GM12878 (cell line): ENCODE results near the gene DPP3. TPM values are rescaled to one million over a fixed set of nuclear protein-coding genes. Genes with fewer than 3 reads are reported as not detected.
"Not testable (repeated sequence)": the region's sequence is repeated elsewhere in the genome, so short reads cannot be mapped to it uniquely, and the experiment has no call there.

Experiments used
- ATAC-seq: fragments of 200-7000 bp; cut with Tn5 transposase; 3 replicates; pipeline ENCODE4 v1.9.1; 2020; ENCODE audit warnings: mild to moderate bottlenecking, moderate library complexity
- BruUV-seq: library from RNA; stranded (reverse); fragments of 400-500 nt; replicated peaks from 2 replicates; lab custom pipeline; 2021; lab: Mats Ljungman, UMichigan
- CTCF ChIA-PET: fragments of 300-600 bp; sonication (Branson Sonifier 250); formaldehyde crosslinking; extraction: SDS; loops from one replicate; lab custom pipeline; 2021; ENCODE audit warnings: inconsistent platforms; lab: Yijun Ruan, JAX
- POLR2A ChIA-PET: fragments of 350-600 bp; formaldehyde crosslinking; extraction: SDS; loops from one replicate; lab custom pipeline; 2021; ENCODE audit warnings: inconsistent platforms; lab: Charles Lee
- RAD21 ChIA-PET: fragments of 300-600 bp; sonication (Branson Sonifier 250); formaldehyde crosslinking; loops from one replicate; lab custom pipeline; 2023; ENCODE audit warnings: antibody characterized with exemption; ENCODE audit not compliant: unreplicated experiment; lab: Charles Lee
- SMC1A ChIA-PET: fragments of 300-600 bp; sonication (Branson Sonifier 250); formaldehyde crosslinking; loops from one replicate; lab custom pipeline; 2023; ENCODE audit not compliant: unreplicated experiment, uncharacterized antibody; lab: Charles Lee
- DNase-seq: peaks from one replicate; pipeline ENCODE4 v3.0.0-alpha.2; 2011; ENCODE audit warnings: low read depth, low spot score
- FAIRE-seq: peaks from 3 replicates; lab custom pipeline; 2011; peaks lifted over from hg19 to GRCh38; lab: Jason Lieb, UNC
- H2AFZ ChIP-seq: 2 replicates; pipeline ENCODE4 v1.6.0; 2011; ENCODE audit warnings: low read depth, low read length, control low read depth; ENCODE audit not compliant: control insufficient read depth
- H3K27ac ChIP-seq: 2 replicates; pipeline ENCODE4 v1.5.1; 2011; ENCODE audit warnings: control low read depth; ENCODE audit not compliant: control insufficient read depth, insufficient read depth
- H3K27me3 ChIP-seq, 2 experiments: replicated peaks in 1 of 2; 2 replicates each; pipeline versions ENCODE4 v1.6.0 to v1.6.1; 2011; ENCODE audit warnings: low read length in 1 of 2; ENCODE audit not compliant: control insufficient read depth in 2 of 2, insufficient read depth in 2 of 2
- H3K36me3 ChIP-seq, 2 experiments: 2 replicates each; pipeline ENCODE4 v1.5.1; 2011; ENCODE audit warnings: low read length in 1 of 2; ENCODE audit not compliant: control insufficient read depth in 2 of 2, insufficient read depth in 2 of 2
- H3K4me1 ChIP-seq: 2 replicates; pipeline ENCODE4 v1.6.1; 2011; ENCODE audit warnings: mild to moderate bottlenecking, low read length, moderate library complexity, mixed read lengths; ENCODE audit not compliant: control insufficient read depth, insufficient read depth
- H3K4me2 ChIP-seq: 2 replicates; pipeline ENCODE4 v1.6.0; 2011; ENCODE audit warnings: control low read depth; ENCODE audit not compliant: control insufficient read depth, insufficient read depth
- H3K4me3 ChIP-seq: fragments of 200-600 bp; sonication (generic); 2 replicates; pipeline ENCODE4 v1.5.1; 2016
- H3K79me2 ChIP-seq: 2 replicates; pipeline ENCODE4 v1.6.0; 2011; ENCODE audit warnings: low read length; ENCODE audit not compliant: control insufficient read depth, insufficient read depth
- H3K9ac ChIP-seq: 2 replicates; pipeline ENCODE4 v1.8.0; 2011; ENCODE audit warnings: low read length, control low read depth, mixed read lengths; ENCODE audit not compliant: control insufficient read depth, insufficient read depth
- H3K9me3 ChIP-seq: replicated peaks from 3 replicates; pipeline ENCODE4 v1.5.1; 2011; ENCODE audit warnings: mild to moderate bottlenecking, low read length; ENCODE audit not compliant: control insufficient read depth, insufficient read depth
- H4K20me1 ChIP-seq: 2 replicates; pipeline ENCODE4 v1.6.0; 2011; ENCODE audit not compliant: control insufficient read depth, insufficient read depth
- CHD1 ChIP-seq: IDR thresholded peaks from 2 replicates; pipeline ENCODE4 v1.6.1; 2012; ENCODE audit warnings: low read depth, low read length, improper control_type of control experiment
- FOXK2 ChIP-seq: fragments of 450-650 bp; IDR thresholded peaks from 2 replicates; pipeline ENCODE4 v1.6.1; 2017; ENCODE audit warnings: mild to moderate bottlenecking, moderate library complexity
- PBX3 ChIP-seq: IDR thresholded peaks from 2 replicates; pipeline ENCODE4 v1.6.1; 2011; ENCODE audit warnings: mild to moderate bottlenecking, low read depth, low read length, moderate library complexity; ENCODE audit not compliant: insufficient replicate concordance
- STAT3 ChIP-seq: IDR thresholded peaks from 2 replicates; pipeline ENCODE4 v1.6.1; 2011; ENCODE audit warnings: low read depth, low read length, improper control_type of control experiment
- TARDBP ChIP-seq: IDR thresholded peaks from 2 replicates; pipeline ENCODE4 v1.6.1; 2016; ENCODE audit warnings: borderline replicate concordance
- TBL1XR1 ChIP-seq: IDR thresholded peaks from 2 replicates; pipeline ENCODE4 v1.6.1; 2012; ENCODE audit warnings: low read depth, low read length, improper control_type of control experiment
- TCF3 ChIP-seq: IDR thresholded peaks from 2 replicates; pipeline ENCODE4 v1.6.1; 2012; ENCODE audit warnings: low read depth, mild to moderate bottlenecking, low read length, borderline replicate concordance; ENCODE audit not compliant: insufficient read depth
- WGBS: methylation state at CpG from one replicate; pipeline ENCODE4 v1.1.6; 2016; ENCODE audit warnings: low lambda C conversion rate; ENCODE audit not compliant: insufficient replicate concordance, insufficient coverage; ENCODE audit errors: missing lambda C conversion rate; 5-methylcytosine and 5-hydroxymethylcytosine counted together
- in situ Hi-C: fragments of 300-500 bp; cut with MboI; formaldehyde crosslinking; loops from 9 replicates; pipeline ENCODE4 v1.14.3; 2018; ENCODE audit warnings: mixed read lengths
- intact Hi-C: fragments of 100-400 bp; cut with micrococcal nuclease; formaldehyde crosslinking; loops from one replicate; pipeline ENCODE4 v1.14.2; 2022; ENCODE audit not compliant: unreplicated experiment
- polyA plus RNA-seq, 11 experiments: library from polyadenylated mRNA; depleted of rRNA in 4 of 11; unstranded in 6 of 11; stranded (reverse) in 5 of 11; fragments of >200 nt; fragmentation: Nextera tagmentation in 4 of 11; fragmentation: Illumina TruSeq in 1 of 11; extraction: Ambion mirVana in 4 of 11; extraction: Trizol in 1 of 11; gene quantifications; 1 replicate in 1 of 11; 2 replicates in 10 of 11; pipeline versions ENCODE4 v1.2.1 to v1.2.3, GENCODE V29; 2011 to 2016; ENCODE audit warnings: inconsistent platforms in 2 of 11, missing spikeins in 2 of 11, low read depth in 1 of 11
- total RNA-seq, 4 experiments: library from RNA; depleted of rRNA in 3 of 4; stranded (reverse); fragments of >200 nt in 3 of 4; fragmentation: Illumina TruSeq in 1 of 4; extraction: Trizol in 1 of 4; gene quantifications; 2 replicates each; pipeline versions ENCODE4 v1.2.1 to v1.2.3, GENCODE V29; 2013 to 2021
- TF ChIP-seq, protein P1 (sequence below): fragments of 450-650 bp; IDR thresholded peaks from 2 replicates; pipeline ENCODE4 v1.6.1; 2017; ENCODE audit warnings: mild to moderate bottlenecking
- TF ChIP-seq, protein P2 (sequence below): fragments of 450-650 bp; IDR thresholded peaks from 2 replicates; pipeline ENCODE4 v1.6.1; 2014; ENCODE audit warnings: mild to moderate bottlenecking

Gene DPP3
- total and polyA plus RNA-seq, 10 of the 15 experiments (the other 5 are each of a cell fraction or from before 2014, with no cell fraction given) = 6.0 to 117 (median 78.1) TPM

GRCh38 chr11:66480117-66480938 lies at the start of gene DPP3 (continued):
- TF ChIP-seq PBX3 (peak; percentile 97), TBL1XR1 (peak; percentile 59; the same call in 1 of the 2 replicates), TCF3 (0 out of 2 replicates have a peak, but pooled peaks have one; percentile 37), CHD1 (no peak), STAT3 (no peak), TARDBP (no peak), FOXK2 (no peak)
- TF ChIP-seq, protein P1, sequence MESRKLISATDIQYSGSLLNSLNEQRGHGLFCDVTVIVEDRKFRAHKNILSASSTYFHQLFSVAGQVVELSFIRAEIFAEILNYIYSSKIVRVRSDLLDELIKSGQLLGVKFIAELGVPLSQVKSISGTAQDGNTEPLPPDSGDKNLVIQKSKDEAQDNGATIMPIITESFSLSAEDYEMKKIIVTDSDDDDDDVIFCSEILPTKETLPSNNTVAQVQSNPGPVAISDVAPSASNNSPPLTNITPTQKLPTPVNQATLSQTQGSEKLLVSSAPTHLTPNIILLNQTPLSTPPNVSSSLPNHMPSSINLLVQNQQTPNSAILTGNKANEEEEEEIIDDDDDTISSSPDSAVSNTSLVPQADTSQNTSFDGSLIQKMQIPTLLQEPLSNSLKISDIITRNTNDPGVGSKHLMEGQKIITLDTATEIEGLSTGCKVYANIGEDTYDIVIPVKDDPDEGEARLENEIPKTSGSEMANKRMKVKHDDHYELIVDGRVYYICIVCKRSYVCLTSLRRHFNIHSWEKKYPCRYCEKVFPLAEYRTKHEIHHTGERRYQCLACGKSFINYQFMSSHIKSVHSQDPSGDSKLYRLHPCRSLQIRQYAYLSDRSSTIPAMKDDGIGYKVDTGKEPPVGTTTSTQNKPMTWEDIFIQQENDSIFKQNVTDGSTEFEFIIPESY = no peak
- TF ChIP-seq, protein P2, sequence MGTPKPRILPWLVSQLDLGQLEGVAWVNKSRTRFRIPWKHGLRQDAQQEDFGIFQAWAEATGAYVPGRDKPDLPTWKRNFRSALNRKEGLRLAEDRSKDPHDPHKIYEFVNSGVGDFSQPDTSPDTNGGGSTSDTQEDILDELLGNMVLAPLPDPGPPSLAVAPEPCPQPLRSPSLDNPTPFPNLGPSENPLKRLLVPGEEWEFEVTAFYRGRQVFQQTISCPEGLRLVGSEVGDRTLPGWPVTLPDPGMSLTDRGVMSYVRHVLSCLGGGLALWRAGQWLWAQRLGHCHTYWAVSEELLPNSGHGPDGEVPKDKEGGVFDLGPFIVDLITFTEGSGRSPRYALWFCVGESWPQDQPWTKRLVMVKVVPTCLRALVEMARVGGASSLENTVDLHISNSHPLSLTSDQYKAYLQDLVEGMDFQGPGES = peak; percentile 88

DNA sequence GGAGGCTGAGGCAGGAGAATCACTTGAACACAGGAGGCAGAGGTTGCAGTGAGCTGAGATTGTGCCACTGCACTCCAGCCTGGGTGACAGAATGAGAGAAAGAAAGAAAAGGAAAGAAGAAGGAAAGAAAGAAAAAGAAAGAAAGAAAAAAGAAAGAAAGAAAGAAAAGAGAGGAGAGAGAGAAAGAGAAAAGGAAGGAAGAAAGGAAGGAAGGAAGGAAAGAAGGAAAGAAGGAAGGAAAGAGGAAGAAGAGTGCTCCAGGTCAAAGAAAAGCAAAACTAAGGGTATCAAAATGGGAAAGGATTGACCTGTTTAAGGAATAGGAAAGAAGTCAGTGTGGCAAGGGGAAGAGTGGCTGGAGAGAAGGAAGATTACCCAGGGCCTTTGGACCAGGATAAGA lies 48.9 kb upstream of the DPP3 start:
- H3K4me1 ChIP-seq, H3K4me2 ChIP-seq, in situ Hi-C loops, H3K4me3 ChIP-seq, BruUV-seq, H3K9ac ChIP-seq, H3K27ac ChIP-seq, H3K27me3 ChIP-seq, H4K20me1 ChIP-seq, DNase-seq, POLR2A ChIA-PET, H3K9me3 ChIP-seq, ATAC-seq, FAIRE-seq, H3K36me3 ChIP-seq, H2AFZ ChIP-seq, H3K79me2 ChIP-seq: not testable (repeated sequence)
- RAD21 ChIA-PET = interaction anchor here (0.6 to 1.1 kb wide), 2 partner anchors 13 to 46 kb away, joined by 3 to 4 read pairs; no protein-coding TSS in a partner anchor
- intact Hi-C loops = loop anchor here (10.0 kb wide), 1 partner anchor 244 kb away; the partner anchor contains the start of gene RBM4B
- SMC1A ChIA-PET = interaction anchor here (1.1 kb wide), 1 partner anchor 571 kb away, joined by 3 read pairs; no protein-coding TSS in a partner anchor
- CTCF ChIA-PET = interaction anchor here (1.4 to 4.0 kb wide), 4 partner anchors 8 to 247 kb away, joined by 4 to 31 read pairs (median 16); partner anchors contain the start of genes MRPL11 and RBM4B

- in situ Hi-C loops, H3K27ac ChIP-seq, FAIRE-seq, H4K20me1 ChIP-seq, H2AFZ ChIP-seq, H3K4me2 ChIP-seq, POLR2A ChIA-PET, H3K79me2 ChIP-seq, BruUV-seq, H3K9ac ChIP-seq, ATAC-seq, H3K4me3 ChIP-seq, H3K36me3 ChIP-seq, H3K27me3 ChIP-seq, H3K4me1 ChIP-seq, H3K9me3 ChIP-seq, SMC1A ChIA-PET, DNase-seq: not testable (repeated sequence)
- intact Hi-C loops = loop anchor here (10.0 kb wide), 1 partner anchor 243 kb away; the partner anchor contains the start of gene RBM4B
- 95% methylated on average over 8 of the region's 8 CpGs for WGBS
- ChIA-PET CTCF (interaction anchor here (1.1 to 4.2 kb wide), 3 partner anchors 47 to 246 kb away, joined by 3 to 21 read pairs (median 7); partner anchors contain the start of genes DPP3 and RBM4B), RAD21 (interaction anchor here (0.9 to 1.1 kb wide), 2 partner anchors 14 to 28 kb away, joined by 3 read pairs; no protein-coding TSS in a partner anchor)
These were observed 48.3 kb upstream of the DPP3 start for GRCh38 chr11:66431871-66432329.
